Measurements from ENCODE around the gene CCDC50.

CCDC50 gene

DNA sequence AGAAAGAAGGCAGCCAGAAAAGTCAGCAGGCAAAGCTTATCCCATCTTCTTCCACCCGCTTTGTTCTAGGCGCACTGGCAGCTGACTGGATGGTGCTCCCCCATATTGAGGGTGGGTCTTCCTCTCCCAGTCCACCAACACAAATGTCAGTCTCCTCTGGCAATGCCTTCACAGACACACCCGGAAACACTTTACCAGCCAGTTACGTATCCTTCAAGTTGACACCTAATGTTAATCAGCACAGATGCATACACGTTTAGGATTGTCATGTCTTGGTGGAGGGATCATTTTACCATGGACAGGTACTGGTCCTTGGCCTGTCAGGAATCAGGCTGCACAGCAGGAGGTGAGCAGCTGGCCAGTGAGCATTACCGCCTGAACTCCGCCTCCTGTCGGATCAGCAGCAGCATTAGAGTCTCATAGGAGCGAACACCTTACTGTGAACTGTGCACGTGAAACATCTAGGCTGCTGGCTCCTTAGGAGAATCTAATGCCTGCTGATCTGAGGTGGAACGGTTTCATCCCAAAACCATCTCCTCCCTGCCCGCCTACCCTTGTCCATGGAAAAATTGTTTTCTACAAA is 72.7 kb downstream of the CCDC50 start:
- no peak for DNase-seq (ENCODE audit: extremely low read depth, low read depth)
- TF ChIP-seq, protein P1, sequence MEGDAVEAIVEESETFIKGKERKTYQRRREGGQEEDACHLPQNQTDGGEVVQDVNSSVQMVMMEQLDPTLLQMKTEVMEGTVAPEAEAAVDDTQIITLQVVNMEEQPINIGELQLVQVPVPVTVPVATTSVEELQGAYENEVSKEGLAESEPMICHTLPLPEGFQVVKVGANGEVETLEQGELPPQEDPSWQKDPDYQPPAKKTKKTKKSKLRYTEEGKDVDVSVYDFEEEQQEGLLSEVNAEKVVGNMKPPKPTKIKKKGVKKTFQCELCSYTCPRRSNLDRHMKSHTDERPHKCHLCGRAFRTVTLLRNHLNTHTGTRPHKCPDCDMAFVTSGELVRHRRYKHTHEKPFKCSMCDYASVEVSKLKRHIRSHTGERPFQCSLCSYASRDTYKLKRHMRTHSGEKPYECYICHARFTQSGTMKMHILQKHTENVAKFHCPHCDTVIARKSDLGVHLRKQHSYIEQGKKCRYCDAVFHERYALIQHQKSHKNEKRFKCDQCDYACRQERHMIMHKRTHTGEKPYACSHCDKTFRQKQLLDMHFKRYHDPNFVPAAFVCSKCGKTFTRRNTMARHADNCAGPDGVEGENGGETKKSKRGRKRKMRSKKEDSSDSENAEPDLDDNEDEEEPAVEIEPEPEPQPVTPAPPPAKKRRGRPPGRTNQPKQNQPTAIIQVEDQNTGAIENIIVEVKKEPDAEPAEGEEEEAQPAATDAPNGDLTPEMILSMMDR (IDR thresholded peaks at IDR 0.05; ENCODE audit: low read depth, low read length, missing control alignments), result no peak

DNA sequence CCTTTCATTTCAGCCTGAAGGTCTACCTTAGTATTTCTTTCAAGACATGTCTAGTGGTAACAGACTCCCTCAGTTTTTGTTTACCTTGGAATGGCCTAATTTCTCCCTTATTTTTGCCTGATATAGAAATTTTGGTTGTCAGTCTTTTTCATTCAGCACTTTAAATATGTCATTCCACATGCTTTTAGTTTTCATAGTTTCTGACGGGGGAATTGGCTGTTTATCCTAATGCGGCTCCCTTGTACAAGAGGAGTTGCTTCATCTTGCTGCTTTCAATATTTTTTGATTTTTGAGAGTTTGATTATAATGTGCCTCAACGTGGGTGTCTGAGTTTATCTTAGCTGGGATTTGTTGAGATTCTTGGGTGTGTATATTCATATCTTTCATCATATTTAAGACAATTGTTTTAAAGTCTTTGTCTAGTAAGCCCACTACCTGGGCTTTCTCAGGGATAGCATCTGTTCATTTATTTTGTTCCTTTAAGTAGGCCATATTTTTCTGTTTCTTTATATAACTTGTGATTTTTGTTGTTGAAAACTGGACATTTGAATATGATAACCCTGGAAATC is 80.7 kb downstream of the CCDC50 start:
- DNase-seq (ENCODE audit: extremely low read depth, low read depth), result no peak
- TF ChIP-seq, protein P1 (IDR thresholded peaks at IDR 0.05; ENCODE audit: low read depth, low read length, missing control alignments), result no peak
- H3K4me3 ChIP-seq (replicated peaks; ENCODE audit: low read depth, low read length), result no peak overlapping the region

More for the DNA sequence above, 72.7 kb downstream of the CCDC50 start:
- no peak overlapping the region for H3K4me3 ChIP-seq (replicated peaks; ENCODE audit: low read depth, low read length)

DNA sequence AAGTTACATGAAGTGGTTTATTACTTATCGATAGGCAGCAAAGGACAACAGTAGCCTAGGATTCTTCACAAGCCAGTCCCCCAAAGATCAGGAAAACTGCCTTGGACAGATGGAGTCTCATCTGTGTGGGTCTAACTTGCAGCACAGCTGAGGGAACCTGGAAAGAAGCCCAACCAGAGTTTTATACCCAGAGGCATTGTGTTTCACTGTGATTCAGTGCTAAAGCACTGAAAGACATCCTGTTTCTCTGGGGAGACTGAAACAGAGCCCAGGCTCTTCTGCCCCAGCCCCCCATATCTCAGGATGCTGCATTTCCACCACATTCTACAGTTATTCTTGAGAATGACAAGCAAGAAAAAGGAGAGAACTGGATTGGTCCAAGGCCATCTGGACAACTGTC is 83.6 kb downstream of the CCDC50 start:
- TF ChIP-seq, protein P1 (IDR thresholded peaks at IDR 0.05; ENCODE audit: low read depth, low read length, missing control alignments), result no peak
- no peak overlapping the region for H3K4me3 ChIP-seq (replicated peaks; ENCODE audit: low read depth, low read length)
- peak; percentile 73 for DNase-seq (ENCODE audit: extremely low read depth, low read depth)

DNA sequence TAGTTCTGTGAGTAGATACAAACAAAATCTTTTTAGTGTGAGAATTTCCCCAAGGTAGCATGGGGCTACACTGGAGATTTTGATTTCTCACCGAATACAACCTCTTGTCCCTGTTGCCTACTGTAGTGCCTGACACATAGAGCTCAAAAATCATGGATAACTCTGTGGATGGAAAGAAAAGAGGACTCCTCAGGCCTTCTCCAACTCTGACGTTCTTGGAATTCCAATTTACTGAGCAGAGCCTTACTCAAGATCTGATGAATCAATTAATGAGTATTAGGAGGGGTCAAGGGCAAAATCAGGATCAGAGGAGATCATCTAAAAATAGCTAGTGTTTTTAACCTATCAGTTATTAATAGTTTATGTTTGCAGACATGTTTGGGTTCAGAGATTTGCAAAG is 85.1 kb downstream of the CCDC50 start:
- no peak for DNase-seq (ENCODE audit: extremely low read depth, low read depth)
- TF ChIP-seq, protein P1 (IDR thresholded peaks at IDR 0.05; ENCODE audit: low read depth, low read length, missing control alignments), result no peak
- H3K4me3 ChIP-seq (replicated peaks; ENCODE audit: low read depth, low read length), result no peak overlapping the region

DNA sequence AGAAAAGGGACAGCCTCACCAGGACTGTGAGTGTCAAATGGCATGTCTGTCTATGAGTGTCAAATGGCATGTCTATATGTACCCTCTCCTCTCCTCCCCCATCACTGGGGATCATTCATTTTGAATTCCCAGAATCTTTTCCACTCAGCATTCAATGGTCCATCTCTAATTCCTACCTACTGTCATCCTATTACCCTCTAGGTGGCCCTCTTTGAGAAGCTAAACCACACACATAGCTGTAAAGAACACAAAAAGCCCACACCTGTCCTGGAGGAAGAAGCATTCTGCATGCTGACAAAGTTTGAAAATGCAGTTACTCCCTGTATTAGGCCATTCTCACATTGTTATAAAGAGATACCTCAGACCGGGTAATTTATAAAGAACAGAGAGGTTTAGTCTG is 85.5 kb downstream of the CCDC50 start:
- DNase-seq (ENCODE audit: extremely low read depth, low read depth), result no peak
- TF ChIP-seq, protein P1 (IDR thresholded peaks at IDR 0.05; ENCODE audit: low read depth, low read length, missing control alignments), result no peak
- no peak overlapping the region for H3K4me3 ChIP-seq (replicated peaks; ENCODE audit: low read depth, low read length)

DNA sequence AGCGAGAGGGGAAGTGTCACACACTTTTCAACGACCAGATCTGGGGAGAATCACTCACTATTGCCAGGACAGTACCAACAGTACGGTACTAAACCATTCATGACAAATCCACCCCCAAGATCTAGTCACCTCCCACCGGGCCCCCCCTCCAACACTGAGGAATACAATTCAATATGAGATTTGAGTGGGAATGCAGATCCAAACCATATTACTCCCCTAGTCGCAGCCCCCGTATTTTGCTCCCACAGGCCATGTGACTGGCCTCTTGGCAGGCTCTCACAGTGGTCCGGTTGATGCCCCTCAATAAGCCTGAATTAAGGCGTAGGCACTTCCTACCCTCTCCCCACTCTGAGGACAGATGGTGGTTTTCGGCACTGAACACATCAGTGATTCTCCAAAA is 86.4 kb downstream of the CCDC50 start:
- no peak overlapping the region for H3K4me3 ChIP-seq (replicated peaks; ENCODE audit: low read depth, low read length)
- TF ChIP-seq, protein P1 (IDR thresholded peaks at IDR 0.05; ENCODE audit: low read depth, low read length, missing control alignments), result no peak
- no peak for DNase-seq (ENCODE audit: extremely low read depth, low read depth)

DNA sequence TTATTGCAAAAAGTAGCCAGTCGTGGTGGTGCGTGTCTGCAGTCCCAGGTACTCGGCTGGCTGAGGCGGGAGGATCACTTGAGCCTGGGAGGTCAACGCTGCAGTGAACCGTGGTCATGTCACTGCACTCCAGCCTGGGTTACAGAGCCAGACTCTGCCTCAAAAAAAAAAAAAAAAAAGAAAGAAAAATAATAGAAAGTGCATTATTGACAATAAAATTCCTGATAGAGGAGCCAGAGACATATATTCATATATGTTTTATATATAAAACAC is 88.2 kb downstream of the CCDC50 start:
- TF ChIP-seq, protein P1 (IDR thresholded peaks at IDR 0.05; ENCODE audit: low read depth, low read length, missing control alignments), result no peak
- no peak overlapping the region for H3K4me3 ChIP-seq (replicated peaks; ENCODE audit: low read depth, low read length)
- DNase-seq (ENCODE audit: extremely low read depth, low read depth), result no peak
